ENCODE data around the gene RIMS3.

DNA sequence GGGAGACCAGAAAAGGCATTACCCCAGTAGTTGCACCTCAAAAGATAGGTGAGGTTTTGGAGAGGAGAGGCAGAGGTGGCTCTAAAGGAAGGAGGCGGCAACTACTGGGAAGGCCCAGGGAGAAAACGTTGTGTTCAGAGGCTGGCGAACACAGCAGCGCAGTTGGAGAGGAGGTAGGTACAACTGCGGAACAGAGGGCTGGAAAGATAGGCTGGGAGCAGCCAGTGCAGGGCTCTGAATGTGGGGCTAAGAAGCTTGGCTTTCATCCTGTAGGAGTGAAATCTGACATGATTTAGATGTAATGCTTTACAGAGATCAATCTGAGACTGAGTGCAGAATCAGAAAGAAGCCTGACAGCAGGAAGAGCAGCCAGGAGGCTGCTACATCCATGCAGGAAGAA, 13.0 kb downstream of the RIMS3 start:
- TF ChIP-seq, protein P1, sequence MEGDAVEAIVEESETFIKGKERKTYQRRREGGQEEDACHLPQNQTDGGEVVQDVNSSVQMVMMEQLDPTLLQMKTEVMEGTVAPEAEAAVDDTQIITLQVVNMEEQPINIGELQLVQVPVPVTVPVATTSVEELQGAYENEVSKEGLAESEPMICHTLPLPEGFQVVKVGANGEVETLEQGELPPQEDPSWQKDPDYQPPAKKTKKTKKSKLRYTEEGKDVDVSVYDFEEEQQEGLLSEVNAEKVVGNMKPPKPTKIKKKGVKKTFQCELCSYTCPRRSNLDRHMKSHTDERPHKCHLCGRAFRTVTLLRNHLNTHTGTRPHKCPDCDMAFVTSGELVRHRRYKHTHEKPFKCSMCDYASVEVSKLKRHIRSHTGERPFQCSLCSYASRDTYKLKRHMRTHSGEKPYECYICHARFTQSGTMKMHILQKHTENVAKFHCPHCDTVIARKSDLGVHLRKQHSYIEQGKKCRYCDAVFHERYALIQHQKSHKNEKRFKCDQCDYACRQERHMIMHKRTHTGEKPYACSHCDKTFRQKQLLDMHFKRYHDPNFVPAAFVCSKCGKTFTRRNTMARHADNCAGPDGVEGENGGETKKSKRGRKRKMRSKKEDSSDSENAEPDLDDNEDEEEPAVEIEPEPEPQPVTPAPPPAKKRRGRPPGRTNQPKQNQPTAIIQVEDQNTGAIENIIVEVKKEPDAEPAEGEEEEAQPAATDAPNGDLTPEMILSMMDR (conservative IDR thresholded peaks at IDR 0.05; ENCODE audit: low read depth, low read length), result no peak
- no peak for TF ChIP-seq EZH2 (IDR thresholded peaks at IDR 0.05; ENCODE audit: low read length, unreplicated experiment)
- no peak for TF ChIP-seq EZH2phosphoT487 (IDR thresholded peaks at IDR 0.05; ENCODE audit: borderline replicate concordance, low read length)
